GM13976 (cell line): ENCODE measurements around the gene NELL2.

Experiments used
- DNase-seq: peaks from one replicate; pipeline ENCODE4 v3.0.0; 2012; ENCODE audit warnings: low spot score
- in situ Hi-C: fragments of 300-500 bp; cut with MboI; formaldehyde crosslinking; loops from one replicate; pipeline ENCODE4 v1.12.0; 2022; ENCODE audit warnings: low sequenced_read_pairs, mixed read lengths, inconsistent platforms; ENCODE audit not compliant: unreplicated experiment
- TF ChIP-seq, protein P1 (sequence below): IDR thresholded peaks from 2 replicates; pipeline ENCODE4 v1.5.1; 2012; ENCODE audit warnings: borderline replicate concordance, mild to moderate bottlenecking; ENCODE audit not compliant: insufficient read depth; ENCODE audit errors: extremely low read depth, missing control alignments, control extremely low read depth

The NELL2 gene

DNA sequence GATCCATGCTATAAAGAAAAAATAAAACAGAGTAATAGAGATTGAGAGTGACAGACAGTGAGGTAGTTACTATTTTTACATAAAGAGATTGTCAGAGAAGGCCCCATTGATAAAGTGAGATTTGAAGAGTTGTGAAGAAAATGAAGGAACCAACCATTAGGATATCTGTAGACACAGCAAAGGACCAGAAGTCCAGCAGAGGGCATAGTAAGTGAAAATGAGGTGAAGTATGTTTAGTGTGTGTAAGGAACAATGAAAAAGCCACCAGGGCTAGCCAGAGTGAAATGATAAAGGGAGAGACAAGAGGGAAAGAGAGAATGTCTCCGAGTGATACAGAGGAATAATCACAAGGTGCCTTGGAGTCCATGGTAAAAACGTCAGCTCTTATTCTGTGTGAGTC is 411.0 kb downstream of the NELL2 start:
- no peak for DNase-seq
- in situ Hi-C loops = no loop called here
- TF ChIP-seq, protein P1, sequence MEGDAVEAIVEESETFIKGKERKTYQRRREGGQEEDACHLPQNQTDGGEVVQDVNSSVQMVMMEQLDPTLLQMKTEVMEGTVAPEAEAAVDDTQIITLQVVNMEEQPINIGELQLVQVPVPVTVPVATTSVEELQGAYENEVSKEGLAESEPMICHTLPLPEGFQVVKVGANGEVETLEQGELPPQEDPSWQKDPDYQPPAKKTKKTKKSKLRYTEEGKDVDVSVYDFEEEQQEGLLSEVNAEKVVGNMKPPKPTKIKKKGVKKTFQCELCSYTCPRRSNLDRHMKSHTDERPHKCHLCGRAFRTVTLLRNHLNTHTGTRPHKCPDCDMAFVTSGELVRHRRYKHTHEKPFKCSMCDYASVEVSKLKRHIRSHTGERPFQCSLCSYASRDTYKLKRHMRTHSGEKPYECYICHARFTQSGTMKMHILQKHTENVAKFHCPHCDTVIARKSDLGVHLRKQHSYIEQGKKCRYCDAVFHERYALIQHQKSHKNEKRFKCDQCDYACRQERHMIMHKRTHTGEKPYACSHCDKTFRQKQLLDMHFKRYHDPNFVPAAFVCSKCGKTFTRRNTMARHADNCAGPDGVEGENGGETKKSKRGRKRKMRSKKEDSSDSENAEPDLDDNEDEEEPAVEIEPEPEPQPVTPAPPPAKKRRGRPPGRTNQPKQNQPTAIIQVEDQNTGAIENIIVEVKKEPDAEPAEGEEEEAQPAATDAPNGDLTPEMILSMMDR = no peak

DNA sequence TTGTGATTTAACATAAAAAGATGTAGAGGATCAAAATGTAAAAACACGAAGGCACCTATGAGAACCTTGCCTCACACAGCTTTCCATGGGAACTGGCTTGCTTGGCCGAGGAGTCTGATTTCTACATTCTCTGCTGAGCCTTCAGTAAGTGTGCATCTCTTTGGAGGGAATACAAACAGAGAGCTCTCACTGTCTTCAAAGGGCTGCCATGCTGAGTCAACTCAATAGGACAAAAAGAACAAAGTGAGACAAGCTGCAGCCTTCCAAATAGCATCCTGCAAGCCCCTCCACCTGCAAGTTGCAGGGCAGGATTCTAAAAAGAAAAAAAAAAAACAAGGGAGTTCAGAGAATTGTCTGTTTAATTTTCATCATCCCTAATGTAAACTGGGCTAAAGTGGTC is 411.9 kb downstream of the NELL2 start:
- in situ Hi-C loops = no loop called here
- DNase-seq = no peak
- TF ChIP-seq, protein P1 = no peak

DNA sequence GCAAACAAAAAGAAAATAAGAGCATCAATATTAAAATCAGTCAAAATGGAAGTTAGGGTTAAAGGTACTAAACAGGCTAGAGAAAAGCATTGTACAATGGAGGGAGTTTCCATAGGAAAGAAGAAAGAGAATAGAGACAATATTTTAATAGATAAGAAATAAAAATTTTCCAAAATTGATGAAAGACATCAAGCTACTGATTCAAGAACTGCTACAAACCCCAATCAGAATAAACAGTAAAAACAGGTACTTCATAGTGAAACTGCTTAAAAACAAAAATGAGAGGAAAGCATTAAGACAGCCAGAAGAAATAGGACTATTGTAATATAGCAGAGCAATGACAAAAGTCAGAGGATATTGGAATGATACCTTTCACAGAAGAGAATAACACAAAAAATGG is 413.4 kb downstream of the NELL2 start:
- TF ChIP-seq, protein P1 = no peak
- in situ Hi-C loops = no loop called here
- no peak for DNase-seq

DNA sequence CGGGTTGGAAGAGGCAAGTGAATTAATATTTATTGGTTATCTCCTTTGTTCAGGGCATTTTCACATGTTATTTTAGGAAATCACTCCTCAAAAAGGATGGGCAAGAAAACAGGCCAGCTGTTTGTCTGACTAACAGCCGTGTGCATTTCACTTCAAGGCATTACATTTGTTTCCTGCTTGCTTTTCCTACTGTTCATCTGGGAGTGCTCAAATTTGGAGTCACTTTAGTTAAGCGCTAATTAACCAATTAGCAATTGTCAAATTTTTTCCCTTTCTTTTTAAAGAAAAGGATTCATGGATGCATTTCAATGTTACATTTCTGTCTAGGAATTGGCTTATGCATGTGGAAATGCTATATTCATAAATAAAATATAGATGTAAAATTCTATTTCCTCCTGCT is 415.9 kb downstream of the NELL2 start:
- TF ChIP-seq, protein P1 = no peak
- in situ Hi-C loops = no loop called here
- DNase-seq = no peak

DNA sequence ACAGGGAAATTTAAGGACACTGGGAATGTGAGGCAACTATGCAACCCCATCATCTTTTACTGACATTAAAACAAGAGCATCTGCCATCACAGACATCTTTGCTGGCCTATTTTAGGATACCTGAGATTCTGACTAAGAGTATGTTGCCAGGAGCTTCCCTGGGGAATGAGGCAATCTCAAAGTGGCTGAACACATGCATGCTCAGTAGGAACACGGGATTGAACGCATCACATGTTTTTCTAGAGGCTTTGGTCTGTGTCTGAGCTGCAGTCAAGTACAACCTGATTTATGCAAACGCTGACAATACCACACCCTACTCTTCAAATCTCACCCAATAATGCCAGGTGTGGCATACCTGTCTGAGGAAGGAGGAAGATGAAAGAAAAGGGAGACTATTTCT is 416.5 kb downstream of the NELL2 start:
- DNase-seq = no peak
- in situ Hi-C loops = no loop called here
- TF ChIP-seq, protein P1 = no peak
